Keratinocyte (primary cell): ENCODE data around the gene P4HA1.
"Not testable (repeated sequence)": the region's sequence is repeated elsewhere in the genome, so short reads cannot be mapped to it uniquely, and the experiment has no call there.

ENCODE experiments used
- EZH2 ChIP-seq: IDR thresholded peaks from one replicate; pipeline ENCODE4 v1.6.1; 2012; ENCODE audit warnings: inconsistent platforms, mild to moderate bottlenecking, low read length, moderate library complexity
- TF ChIP-seq, protein P1 (sequence below), 3 experiments: IDR thresholded peaks in 1 of 3; conservative IDR thresholded peaks in 1 of 3; optimal IDR thresholded peaks in 1 of 3; 2 replicates in 2 of 3; 3 replicates in 1 of 3; pipeline versions ENCODE3 to v1.5.1; 2011; ENCODE audit warnings: low read length in 3 of 3, mild to moderate bottlenecking in 3 of 3, moderate library complexity in 2 of 3, control low read depth in 1 of 3, inconsistent platforms in 1 of 3; ENCODE audit not compliant: insufficient read depth in 2 of 3; ENCODE audit errors: extremely low read depth in 1 of 3

DNA sequence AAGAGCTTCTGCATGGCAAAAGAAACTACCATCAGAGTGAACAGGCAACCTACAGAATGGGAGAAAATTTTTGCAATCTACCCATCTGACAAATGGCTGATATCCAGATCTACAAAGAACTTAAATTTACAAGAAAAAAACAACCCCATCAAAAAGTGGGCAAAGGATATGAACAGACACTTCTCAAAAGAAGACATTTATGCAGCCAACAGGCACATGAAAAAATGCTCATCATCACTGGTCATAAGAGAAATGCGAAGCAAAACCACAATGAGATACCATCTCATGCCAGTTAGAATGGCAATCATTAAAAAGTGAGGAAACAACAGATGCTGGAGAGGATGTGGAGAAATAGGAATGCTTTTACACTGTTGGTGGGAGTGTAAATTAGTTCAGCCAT is 70.0 kb downstream of the P4HA1 start:
- not testable (repeated sequence) for TF ChIP-seq EZH2
- TF ChIP-seq, protein P1, sequence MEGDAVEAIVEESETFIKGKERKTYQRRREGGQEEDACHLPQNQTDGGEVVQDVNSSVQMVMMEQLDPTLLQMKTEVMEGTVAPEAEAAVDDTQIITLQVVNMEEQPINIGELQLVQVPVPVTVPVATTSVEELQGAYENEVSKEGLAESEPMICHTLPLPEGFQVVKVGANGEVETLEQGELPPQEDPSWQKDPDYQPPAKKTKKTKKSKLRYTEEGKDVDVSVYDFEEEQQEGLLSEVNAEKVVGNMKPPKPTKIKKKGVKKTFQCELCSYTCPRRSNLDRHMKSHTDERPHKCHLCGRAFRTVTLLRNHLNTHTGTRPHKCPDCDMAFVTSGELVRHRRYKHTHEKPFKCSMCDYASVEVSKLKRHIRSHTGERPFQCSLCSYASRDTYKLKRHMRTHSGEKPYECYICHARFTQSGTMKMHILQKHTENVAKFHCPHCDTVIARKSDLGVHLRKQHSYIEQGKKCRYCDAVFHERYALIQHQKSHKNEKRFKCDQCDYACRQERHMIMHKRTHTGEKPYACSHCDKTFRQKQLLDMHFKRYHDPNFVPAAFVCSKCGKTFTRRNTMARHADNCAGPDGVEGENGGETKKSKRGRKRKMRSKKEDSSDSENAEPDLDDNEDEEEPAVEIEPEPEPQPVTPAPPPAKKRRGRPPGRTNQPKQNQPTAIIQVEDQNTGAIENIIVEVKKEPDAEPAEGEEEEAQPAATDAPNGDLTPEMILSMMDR (optimal IDR thresholded peaks at IDR 0.05 in 1 of 3, IDR thresholded peaks at IDR 0.05 in 1 of 3, conservative IDR thresholded peaks at IDR 0.05 in 1 of 3; ENCODE audit: extremely low read depth in 1 of 3, insufficient read depth in 2 of 3, low read length in 3 of 3): not testable (repeated sequence)
